ENCODE results near the gene FOXP3. TPM values are rescaled to one million over a fixed set of nuclear protein-coding genes. Genes with fewer than 3 reads are reported as not detected.

Gene FOXP3
- total RNA-seq, 1 experiment from 2014 or later, result 0.26 TPM

GRCh38 chrX:49214996-49215526 lies 49.4 kb downstream of the FOXP3 start:
- TF ChIP-seq, protein P1, sequence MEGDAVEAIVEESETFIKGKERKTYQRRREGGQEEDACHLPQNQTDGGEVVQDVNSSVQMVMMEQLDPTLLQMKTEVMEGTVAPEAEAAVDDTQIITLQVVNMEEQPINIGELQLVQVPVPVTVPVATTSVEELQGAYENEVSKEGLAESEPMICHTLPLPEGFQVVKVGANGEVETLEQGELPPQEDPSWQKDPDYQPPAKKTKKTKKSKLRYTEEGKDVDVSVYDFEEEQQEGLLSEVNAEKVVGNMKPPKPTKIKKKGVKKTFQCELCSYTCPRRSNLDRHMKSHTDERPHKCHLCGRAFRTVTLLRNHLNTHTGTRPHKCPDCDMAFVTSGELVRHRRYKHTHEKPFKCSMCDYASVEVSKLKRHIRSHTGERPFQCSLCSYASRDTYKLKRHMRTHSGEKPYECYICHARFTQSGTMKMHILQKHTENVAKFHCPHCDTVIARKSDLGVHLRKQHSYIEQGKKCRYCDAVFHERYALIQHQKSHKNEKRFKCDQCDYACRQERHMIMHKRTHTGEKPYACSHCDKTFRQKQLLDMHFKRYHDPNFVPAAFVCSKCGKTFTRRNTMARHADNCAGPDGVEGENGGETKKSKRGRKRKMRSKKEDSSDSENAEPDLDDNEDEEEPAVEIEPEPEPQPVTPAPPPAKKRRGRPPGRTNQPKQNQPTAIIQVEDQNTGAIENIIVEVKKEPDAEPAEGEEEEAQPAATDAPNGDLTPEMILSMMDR (IDR thresholded peaks at IDR 0.05; ENCODE audit: unreplicated experiment), result no peak
- Mint-ChIP-seq H3K27me3 (ENCODE audit: unreplicated experiment) (peaks cover 64% of the 10 kb centered on the region), H3K4me3 (ENCODE audit: low read depth, unreplicated experiment) (no peak overlapping the region), H3K27ac (ENCODE audit: unreplicated experiment) (no peak overlapping the region), H3K4me1 (ENCODE audit: low read depth, unreplicated experiment) (no peaks in the 10 kb centered on the region), H3K9me3 (ENCODE audit: low read depth, unreplicated experiment) (peaks cover 2% of the 10 kb centered on the region), H3K36me3 (ENCODE audit: insufficient read depth, unreplicated experiment) (peaks cover 6% of the 10 kb centered on the region)
- DNase-seq, result no peak
- BruUV-seq (replicated peaks), result no TSS peak
- CTCF ChIA-PET, result no interaction called here
- intact Hi-C loops (cut with micrococcal nuclease; ENCODE audit: unreplicated experiment), result no loop called here

- no TSS peak for BruUV-seq (replicated peaks)
- TF ChIP-seq, protein P1 (IDR thresholded peaks at IDR 0.05; ENCODE audit: unreplicated experiment), result no peak
- H3K27me3 Mint-ChIP-seq (ENCODE audit: unreplicated experiment), result peaks cover 58% of the 10 kb centered on the region
- intact Hi-C loops (cut with micrococcal nuclease; ENCODE audit: unreplicated experiment), result no loop called here
- no peaks in the 10 kb centered on the region for H3K4me1 Mint-ChIP-seq (ENCODE audit: low read depth, unreplicated experiment)
- CTCF ChIA-PET, result no interaction called here
- no peak overlapping the region for H3K4me3 Mint-ChIP-seq (ENCODE audit: low read depth, unreplicated experiment)
- DNase-seq, result no peak
- peaks cover 6% of the 10 kb centered on the region for H3K36me3 Mint-ChIP-seq (ENCODE audit: insufficient read depth, unreplicated experiment)
- no peak overlapping the region for H3K27ac Mint-ChIP-seq (ENCODE audit: unreplicated experiment)
- H3K9me3 Mint-ChIP-seq (ENCODE audit: low read depth, unreplicated experiment), result no peaks in the 10 kb centered on the region
Measured at GRCh38 chrX:49214416-49214815, 50.1 kb downstream of the FOXP3 start.

GRCh38 chrX:49212861-49213260 lies 51.6 kb downstream of the FOXP3 start:
- DNase-seq, result no peak
- Mint-ChIP-seq H3K4me3 (ENCODE audit: low read depth, unreplicated experiment) (no peak overlapping the region), H3K4me1 (ENCODE audit: low read depth, unreplicated experiment) (no peaks in the 10 kb centered on the region), H3K27ac (ENCODE audit: unreplicated experiment) (no peak overlapping the region), H3K36me3 (ENCODE audit: insufficient read depth, unreplicated experiment) (peaks cover 3% of the 10 kb centered on the region), H3K9me3 (ENCODE audit: low read depth, unreplicated experiment) (no peaks in the 10 kb centered on the region), H3K27me3 (ENCODE audit: unreplicated experiment) (peaks cover 53% of the 10 kb centered on the region)
- intact Hi-C loops (cut with micrococcal nuclease; ENCODE audit: unreplicated experiment), result no loop called here
- BruUV-seq (replicated peaks), result no TSS peak
- CTCF ChIA-PET, result no interaction called here
- TF ChIP-seq, protein P1 (IDR thresholded peaks at IDR 0.05; ENCODE audit: unreplicated experiment), result no peak

DNA sequence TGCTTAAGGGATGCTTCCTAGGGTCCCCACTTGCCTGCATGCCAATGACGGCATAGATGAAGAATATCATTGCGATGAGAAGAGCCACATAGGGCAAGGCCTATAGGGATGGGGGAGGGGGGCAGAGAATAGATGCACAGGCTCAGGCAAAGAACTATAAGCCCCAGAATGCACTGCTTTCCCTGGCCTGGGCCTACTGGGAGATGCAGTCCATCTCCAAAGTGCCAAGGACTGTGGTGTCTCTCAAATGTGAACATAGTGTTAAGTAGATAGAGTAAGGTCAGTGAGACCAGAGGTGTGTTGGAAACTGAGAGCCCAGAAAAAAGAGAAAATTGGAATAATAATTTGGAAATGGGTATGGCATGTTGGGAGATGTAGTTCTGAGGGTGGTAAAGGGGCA lies 52.3 kb downstream of the FOXP3 start:
- CTCF ChIA-PET, result no interaction called here
- TF ChIP-seq, protein P1 (IDR thresholded peaks at IDR 0.05; ENCODE audit: unreplicated experiment), result no peak
- no peak for DNase-seq
- Mint-ChIP-seq H3K4me3 (ENCODE audit: low read depth, unreplicated experiment) (no peak overlapping the region), H3K9me3 (ENCODE audit: low read depth, unreplicated experiment) (no peaks in the 10 kb centered on the region), H3K27ac (ENCODE audit: unreplicated experiment) (no peak overlapping the region), H3K4me1 (ENCODE audit: low read depth, unreplicated experiment) (no peaks in the 10 kb centered on the region), H3K36me3 (ENCODE audit: insufficient read depth, unreplicated experiment) (no peaks in the 10 kb centered on the region), H3K27me3 (ENCODE audit: unreplicated experiment) (peaks cover 53% of the 10 kb centered on the region)
- intact Hi-C loops (cut with micrococcal nuclease; ENCODE audit: unreplicated experiment), result no loop called here
- BruUV-seq (replicated peaks), result no TSS peak

Measured in Calu3 (cell line).